ENCODE measurements around the gene NUAK2.
A peak's percentile ranks its signal among the peaks of the same experiment; 100 is the strongest.

Gene NUAK2

DNA sequence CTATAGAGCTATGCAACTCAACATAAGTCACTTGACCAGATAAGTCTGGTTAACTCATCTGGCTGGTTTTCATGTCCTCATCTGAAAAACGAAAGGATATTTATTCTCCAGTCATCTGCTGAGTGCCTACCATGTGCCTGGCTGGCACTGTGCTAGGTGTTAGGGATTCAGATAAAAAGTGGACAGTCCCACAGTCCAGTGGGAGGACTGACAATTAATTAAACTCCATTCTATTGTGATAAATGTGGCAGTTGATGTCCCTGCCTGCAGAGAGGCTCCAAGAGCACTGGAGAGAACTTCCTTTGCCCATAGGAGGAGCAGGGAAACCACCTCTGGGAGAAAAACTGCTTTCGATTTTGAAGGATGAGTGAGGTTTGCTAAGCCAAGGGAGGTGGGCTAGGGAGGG lies 5.4 kb downstream of the NUAK2 start:
- Histone ChIP-seq H3K4me3 (ENCODE audit: low read depth, low read length) (no peak overlapping the region), H3K36me3 (peaks cover 6% of the 10 kb centered on the region), H3K27ac (no peak overlapping the region), H3K27me3 (ENCODE audit: insufficient read depth, low read depth, severe bottlenecking) (no peaks in the 10 kb centered on the region), H3K9me3 (ENCODE audit: severe bottlenecking) (no peaks in the 10 kb centered on the region)
- no peak for DNase-seq
- TF ChIP-seq, protein P1, sequence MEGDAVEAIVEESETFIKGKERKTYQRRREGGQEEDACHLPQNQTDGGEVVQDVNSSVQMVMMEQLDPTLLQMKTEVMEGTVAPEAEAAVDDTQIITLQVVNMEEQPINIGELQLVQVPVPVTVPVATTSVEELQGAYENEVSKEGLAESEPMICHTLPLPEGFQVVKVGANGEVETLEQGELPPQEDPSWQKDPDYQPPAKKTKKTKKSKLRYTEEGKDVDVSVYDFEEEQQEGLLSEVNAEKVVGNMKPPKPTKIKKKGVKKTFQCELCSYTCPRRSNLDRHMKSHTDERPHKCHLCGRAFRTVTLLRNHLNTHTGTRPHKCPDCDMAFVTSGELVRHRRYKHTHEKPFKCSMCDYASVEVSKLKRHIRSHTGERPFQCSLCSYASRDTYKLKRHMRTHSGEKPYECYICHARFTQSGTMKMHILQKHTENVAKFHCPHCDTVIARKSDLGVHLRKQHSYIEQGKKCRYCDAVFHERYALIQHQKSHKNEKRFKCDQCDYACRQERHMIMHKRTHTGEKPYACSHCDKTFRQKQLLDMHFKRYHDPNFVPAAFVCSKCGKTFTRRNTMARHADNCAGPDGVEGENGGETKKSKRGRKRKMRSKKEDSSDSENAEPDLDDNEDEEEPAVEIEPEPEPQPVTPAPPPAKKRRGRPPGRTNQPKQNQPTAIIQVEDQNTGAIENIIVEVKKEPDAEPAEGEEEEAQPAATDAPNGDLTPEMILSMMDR (IDR thresholded peaks at IDR 0.05; ENCODE audit: low read depth, low read length) = no peak

DNA sequence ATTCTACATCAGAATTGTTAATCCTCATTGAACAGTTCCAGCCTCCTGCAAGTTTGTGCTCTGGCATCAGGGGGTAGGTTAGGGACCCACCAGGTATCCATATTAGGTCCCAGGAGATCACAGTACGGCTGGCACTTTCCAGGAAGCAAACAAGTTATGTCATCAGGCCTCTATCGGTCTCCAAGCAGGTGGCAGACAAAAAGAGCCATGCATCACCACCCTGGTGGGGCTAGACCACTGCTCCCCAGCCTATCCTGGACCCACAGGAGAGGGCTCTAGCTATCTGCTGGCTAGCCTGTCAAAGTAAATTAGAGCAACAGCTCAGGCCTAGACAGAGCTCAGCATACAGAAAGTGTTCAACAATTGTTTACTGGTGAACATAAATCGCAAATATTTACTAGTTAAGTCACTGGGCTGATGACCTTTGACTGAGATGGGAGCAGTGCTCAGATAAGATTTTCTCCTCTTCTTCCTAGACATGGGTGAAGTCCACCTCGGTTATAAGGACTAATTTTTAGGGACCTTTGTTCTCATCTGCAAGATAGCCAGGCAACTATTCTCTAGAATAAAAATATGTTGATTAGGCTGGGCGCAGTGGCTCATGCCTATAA lies 6.4 kb downstream of the NUAK2 start:
- Histone ChIP-seq H3K27ac (no peak overlapping the region), H3K9me3 (ENCODE audit: severe bottlenecking) (no peaks in the 10 kb centered on the region), H3K4me3 (ENCODE audit: low read depth, low read length) (no peak overlapping the region), H3K36me3 (peaks cover 16% of the 10 kb centered on the region), H3K27me3 (ENCODE audit: insufficient read depth, low read depth, severe bottlenecking) (no peaks in the 10 kb centered on the region)
- TF ChIP-seq, protein P1 (IDR thresholded peaks at IDR 0.05; ENCODE audit: low read depth, low read length) = no peak
- DNase-seq = no peak

DNA sequence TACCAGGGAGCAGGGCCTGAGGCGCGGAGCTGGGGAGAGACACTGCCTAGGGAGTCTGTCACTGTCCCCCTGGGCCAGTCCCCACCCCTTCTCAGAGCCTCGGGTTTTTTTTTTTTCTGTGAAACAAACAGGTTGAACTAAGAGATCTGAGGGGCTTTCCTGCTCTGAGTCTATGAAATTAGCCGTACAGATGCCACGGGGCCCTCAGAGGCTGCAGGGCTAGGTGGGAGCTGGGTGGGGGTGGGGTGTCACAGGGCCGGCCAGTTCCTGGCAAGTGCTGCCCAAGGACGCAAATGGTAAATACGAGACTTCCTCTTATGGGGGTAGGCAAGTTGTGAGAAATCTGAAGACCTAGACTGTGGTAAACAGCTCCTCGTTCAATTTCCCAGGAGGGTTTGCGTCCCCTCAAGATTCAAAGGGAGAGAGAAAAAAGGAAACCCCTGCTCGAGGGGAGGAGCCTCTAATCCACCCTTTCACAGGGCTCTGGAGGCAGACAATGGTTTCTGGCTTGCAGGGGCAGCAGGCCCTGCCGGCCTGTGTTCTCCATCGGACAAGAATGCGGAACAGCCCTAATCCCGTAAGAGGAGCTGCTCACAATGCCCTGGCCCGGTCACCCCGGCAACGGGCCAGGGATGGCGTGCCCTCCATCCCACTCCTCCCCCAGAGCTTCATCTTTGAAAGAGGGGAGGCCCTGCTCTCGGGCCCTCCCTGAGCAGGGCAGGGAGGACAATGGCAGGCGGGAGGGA lies 7.8 kb downstream of the NUAK2 start:
- DNase-seq = peak; percentile 93
- TF ChIP-seq, protein P1 (IDR thresholded peaks at IDR 0.05; ENCODE audit: low read depth, low read length) = no peak
- Histone ChIP-seq H3K9me3 (ENCODE audit: severe bottlenecking) (no peaks in the 10 kb centered on the region), H3K36me3 (peaks cover 30% of the 10 kb centered on the region), H3K4me3 (ENCODE audit: low read depth, low read length) (peak overlapping the region; percentile 38), H3K27me3 (ENCODE audit: insufficient read depth, low read depth, severe bottlenecking) (no peaks in the 10 kb centered on the region), H3K27ac (peak overlapping the region; percentile 89)

DNA sequence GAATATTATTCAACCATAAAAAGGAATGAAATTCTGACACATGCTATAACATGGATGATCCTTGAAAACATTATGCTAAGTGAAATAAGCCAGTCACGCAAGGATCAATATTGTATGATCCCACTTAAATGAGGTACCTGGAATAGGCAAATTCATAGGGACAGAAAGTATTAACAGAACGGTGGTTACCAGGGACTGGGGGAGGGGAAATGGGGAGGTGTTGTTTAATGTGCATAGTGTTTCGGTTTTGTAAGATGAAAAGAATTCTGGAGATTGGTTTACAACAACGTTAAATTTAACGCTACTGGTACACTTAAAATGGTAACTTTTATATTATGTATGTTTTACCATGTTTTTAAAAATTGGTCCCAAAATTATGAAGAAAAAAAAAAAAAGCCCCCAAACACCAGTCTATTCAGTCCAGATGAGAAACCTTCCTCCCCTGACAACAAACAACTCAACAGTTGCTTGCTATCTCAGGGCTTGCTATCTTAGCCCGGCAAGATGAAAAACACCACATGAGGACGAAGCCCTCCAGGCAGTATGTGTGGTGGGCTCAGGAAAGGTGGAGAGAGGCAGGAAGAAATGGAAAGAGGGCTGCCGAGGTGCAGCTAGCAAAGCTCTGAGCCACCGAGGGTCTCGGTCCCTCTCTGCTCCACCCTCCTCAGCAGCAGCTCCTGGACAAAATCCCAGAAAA lies 8.5 kb downstream of the NUAK2 start:
- H3K27ac ChIP-seq = peak overlapping the region; percentile 89

DNA sequence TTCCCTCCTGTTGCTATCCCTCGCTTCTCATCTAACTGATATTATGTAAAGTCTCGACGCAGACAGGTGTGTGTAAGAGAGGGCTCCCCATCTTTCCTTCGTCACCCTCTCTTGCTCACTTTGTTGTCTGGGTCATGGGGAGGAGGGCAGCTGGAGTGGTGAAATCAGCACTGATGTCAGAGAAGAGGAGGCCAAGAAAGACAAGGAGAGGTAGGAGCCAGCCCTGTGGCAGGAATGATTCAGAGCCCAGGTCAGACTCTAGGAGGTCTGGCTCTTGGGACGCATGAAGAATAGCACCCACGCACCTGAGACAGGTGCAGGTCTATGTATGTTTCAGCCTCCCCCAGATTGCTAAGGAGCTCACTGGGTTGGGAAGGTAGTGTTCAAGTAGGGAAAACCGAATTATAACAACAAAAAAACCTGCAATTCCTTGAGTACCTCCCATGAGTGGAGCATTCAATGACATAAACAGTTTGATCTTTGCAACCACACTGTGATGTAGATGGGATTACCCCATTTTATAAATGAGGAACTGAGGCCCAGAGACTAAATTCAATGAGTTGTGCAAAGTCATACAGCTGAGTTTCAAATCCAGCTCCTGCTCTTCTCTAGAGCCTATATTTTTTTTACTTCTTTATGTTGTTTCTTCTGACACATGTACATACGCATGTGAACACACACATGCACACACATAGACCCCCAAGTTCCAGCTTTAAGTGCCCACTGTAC lies 10.4 kb downstream of the NUAK2 start:
- Histone ChIP-seq H3K27me3 (ENCODE audit: insufficient read depth, low read depth, severe bottlenecking) (no peaks in the 10 kb centered on the region), H3K27ac (no peak overlapping the region), H3K9me3 (ENCODE audit: severe bottlenecking) (no peaks in the 10 kb centered on the region), H3K4me3 (ENCODE audit: low read depth, low read length) (no peak overlapping the region), H3K36me3 (peaks cover 56% of the 10 kb centered on the region)
- TF ChIP-seq, protein P1 (IDR thresholded peaks at IDR 0.05; ENCODE audit: low read depth, low read length) = no peak
- no peak for DNase-seq

More for the DNA sequence above, 8.5 kb downstream of the NUAK2 start:
- Histone ChIP-seq H3K4me3 (ENCODE audit: low read depth, low read length) (peak overlapping the region; percentile 38), H3K27me3 (ENCODE audit: insufficient read depth, low read depth, severe bottlenecking) (no peaks in the 10 kb centered on the region), H3K9me3 (ENCODE audit: severe bottlenecking) (no peaks in the 10 kb centered on the region), H3K36me3 (peaks cover 37% of the 10 kb centered on the region)
- TF ChIP-seq, protein P1 (IDR thresholded peaks at IDR 0.05; ENCODE audit: low read depth, low read length) = no peak
- no peak for DNase-seq
